HUES64 (cell line): ENCODE data around the gene UBASH3A.

Experiments
- H3K27ac ChIP-seq: 2 replicates; pipeline ENCODE4 v1.7.0; 2013; ENCODE audit warnings: low read depth, low read length, inconsistent platforms
- H3K27me3 ChIP-seq: 2 replicates; pipeline ENCODE4 v1.6.1; 2013; ENCODE audit warnings: mild to moderate bottlenecking, low read length; ENCODE audit not compliant: insufficient read depth
- H3K36me3 ChIP-seq: 2 replicates; pipeline ENCODE4 v1.6.1; 2013; ENCODE audit warnings: mild to moderate bottlenecking, low read length; ENCODE audit not compliant: insufficient read depth
- H3K4me1 ChIP-seq: 2 replicates; pipeline ENCODE4 v1.6.1; 2013; ENCODE audit warnings: mild to moderate bottlenecking, low read length, moderate library complexity; ENCODE audit not compliant: insufficient read depth
- H3K4me3 ChIP-seq: 2 replicates; pipeline ENCODE4 v1.5.1; 2013; ENCODE audit warnings: mild to moderate bottlenecking, low read length, moderate library complexity
- H3K9ac ChIP-seq: 2 replicates; pipeline ENCODE4 v1.6.1; 2013; ENCODE audit warnings: mild to moderate bottlenecking, low read depth, low read length
- H3K9me3 ChIP-seq: 2 replicates; pipeline ENCODE4 v1.6.1; 2013; ENCODE audit warnings: low read depth, low read length; ENCODE audit not compliant: insufficient read depth
- WGBS: fragments of 150-250, 120-280 bp; methylation state at CpG from one replicate; pipeline ENCODE4 v1.1.7; 2013; ENCODE audit warnings: missing lambda C conversion rate; 5-methylcytosine and 5-hydroxymethylcytosine counted together

UBASH3A gene

GRCh38 chr21:42413500-42413899, 9.8 kb downstream of the UBASH3A start:
- H3K36me3 ChIP-seq: no peaks in the 10 kb centered on the region
- peaks cover 2% of the 10 kb centered on the region; the same call in 1 of the 2 replicates for H3K4me1 ChIP-seq
- H3K4me3 ChIP-seq: no peak overlapping the region
- H3K9me3 ChIP-seq: no peaks in the 10 kb centered on the region
- no peak overlapping the region for H3K9ac ChIP-seq
- H3K27me3 ChIP-seq: no peaks in the 10 kb centered on the region; the same call in 1 of the 2 replicates
- WGBS: 97% methylated on average over 4 of the region's 4 CpGs
- H3K27ac ChIP-seq: no peak overlapping the region

- Histone ChIP-seq H3K27me3 (no peaks in the 10 kb centered on the region; the same call in 1 of the 2 replicates), H3K9me3 (no peaks in the 10 kb centered on the region), H3K4me1 (peaks cover 2% of the 10 kb centered on the region; the same call in 1 of the 2 replicates), H3K27ac (no peak overlapping the region), H3K36me3 (no peaks in the 10 kb centered on the region), H3K4me3 (no peak overlapping the region), H3K9ac (no peak overlapping the region)
- WGBS: 91% methylated on average over 8 of the region's 8 CpGs
These were observed 10.4 kb downstream of the UBASH3A start for GRCh38 chr21:42414066-42414465.

GRCh38 chr21:42414553-42414927, 10.8 kb downstream of the UBASH3A start:
- Histone ChIP-seq H3K36me3 (no peaks in the 10 kb centered on the region), H3K4me1 (peaks cover 2% of the 10 kb centered on the region; the same call in 1 of the 2 replicates), H3K4me3 (no peak overlapping the region), H3K9me3 (no peaks in the 10 kb centered on the region), H3K27ac (no peak overlapping the region), H3K9ac (no peak overlapping the region), H3K27me3 (no peaks in the 10 kb centered on the region; the same call in 1 of the 2 replicates)
- WGBS: 94% methylated on average over 8 of the region's 8 CpGs

- WGBS: 63% methylated on average over 27 of the region's 27 CpGs
- Histone ChIP-seq H3K36me3 (no peaks in the 10 kb centered on the region), H3K9me3 (no peaks in the 10 kb centered on the region), H3K9ac (no peak overlapping the region), H3K4me1 (0 out of 2 replicates have a peak, but pooled peaks cover 2% of the 10 kb centered on the region), H3K27me3 (no peaks in the 10 kb centered on the region; the same call in 1 of the 2 replicates), H3K27ac (no peak overlapping the region), H3K4me3 (no peak overlapping the region)
These were observed 11.4 kb downstream of the UBASH3A start for GRCh38 chr21:42414928-42415769.

- H3K27ac ChIP-seq: no peak overlapping the region
- 0 out of 2 replicates have a peak, but pooled peaks cover 2% of the 10 kb centered on the region for H3K4me1 ChIP-seq
- WGBS: 95% methylated on average over 6 of the region's 6 CpGs
- no peaks in the 10 kb centered on the region; the same call in 1 of the 2 replicates for H3K27me3 ChIP-seq
- H3K9ac ChIP-seq: no peak overlapping the region
- H3K4me3 ChIP-seq: no peak overlapping the region
- no peaks in the 10 kb centered on the region for H3K36me3 ChIP-seq
- H3K9me3 ChIP-seq: no peaks in the 10 kb centered on the region
These were observed 13.8 kb downstream of the UBASH3A start for GRCh38 chr21:42417533-42417932.

- no peaks in the 10 kb centered on the region; the same call in 1 of the 2 replicates for H3K27me3 ChIP-seq
- 0 out of 2 replicates have a peak, but pooled peaks cover 2% of the 10 kb centered on the region for H3K4me1 ChIP-seq
- H3K9ac ChIP-seq: no peak overlapping the region
- H3K4me3 ChIP-seq: no peak overlapping the region
- H3K9me3 ChIP-seq: no peaks in the 10 kb centered on the region
- no peaks in the 10 kb centered on the region for H3K36me3 ChIP-seq
- 80% methylated on average over 2 of the region's 4 CpGs for WGBS
- H3K27ac ChIP-seq: no peak overlapping the region
These were observed 15.2 kb downstream of the UBASH3A start for GRCh38 chr21:42418886-42419285.

- no peak overlapping the region for H3K27ac ChIP-seq
- H3K36me3 ChIP-seq: no peaks in the 10 kb centered on the region
- no peaks in the 10 kb centered on the region for H3K9me3 ChIP-seq
- 96% methylated on average over 6 of the region's 6 CpGs for WGBS
- no peak overlapping the region for H3K9ac ChIP-seq
- no peak overlapping the region for H3K4me3 ChIP-seq
- H3K27me3 ChIP-seq: no peaks in the 10 kb centered on the region; the same call in 1 of the 2 replicates
- H3K4me1 ChIP-seq: 0 out of 2 replicates have a peak, but pooled peaks cover 2% of the 10 kb centered on the region
These were observed 16.1 kb downstream of the UBASH3A start for GRCh38 chr21:42419845-42420244.

- 80% methylated on average over 3 of the region's 3 CpGs for WGBS
- Histone ChIP-seq H3K9me3 (no peaks in the 10 kb centered on the region), H3K9ac (no peak overlapping the region), H3K36me3 (no peaks in the 10 kb centered on the region), H3K27me3 (no peaks in the 10 kb centered on the region; the same call in 1 of the 2 replicates), H3K27ac (no peak overlapping the region), H3K4me3 (no peak overlapping the region), H3K4me1 (no peaks in the 10 kb centered on the region)
These were observed 17.5 kb downstream of the UBASH3A start for GRCh38 chr21:42421018-42421793.

- H3K4me3 ChIP-seq: no peak overlapping the region
- no peaks in the 10 kb centered on the region; the same call in 1 of the 2 replicates for H3K27me3 ChIP-seq
- H3K4me1 ChIP-seq: no peaks in the 10 kb centered on the region
- H3K9ac ChIP-seq: no peak overlapping the region
- H3K36me3 ChIP-seq: no peaks in the 10 kb centered on the region
- WGBS: 86% methylated on average over 10 of the region's 10 CpGs
- no peaks in the 10 kb centered on the region for H3K9me3 ChIP-seq
- H3K27ac ChIP-seq: no peak overlapping the region
These were observed 19.5 kb downstream of the UBASH3A start for GRCh38 chr21:42423197-42423675.

GRCh38 chr21:42423685-42424084, 20.0 kb downstream of the UBASH3A start:
- H3K9me3 ChIP-seq: no peaks in the 10 kb centered on the region
- H3K4me1 ChIP-seq: no peaks in the 10 kb centered on the region
- H3K9ac ChIP-seq: no peak overlapping the region
- 93% methylated on average over 2 of the region's 2 CpGs for WGBS
- H3K27ac ChIP-seq: no peak overlapping the region
- no peaks in the 10 kb centered on the region for H3K36me3 ChIP-seq
- no peak overlapping the region for H3K4me3 ChIP-seq
- H3K27me3 ChIP-seq: no peaks in the 10 kb centered on the region
